ENCODE results near the gene DSCAM. TPM values are rescaled to one million over a fixed set of nuclear protein-coding genes. Genes with fewer than 3 reads are reported as not detected.

Gene DSCAM
- total and polyA plus RNA-seq, 2 donors (not counting 3 experiments of a cell fraction or from before 2014, with no cell fraction given), result not detected

- no peak overlapping the region for H3K4me2 ChIP-seq (ENCODE audit: insufficient read depth, low read length)
- intact Hi-C loops (cut with micrococcal nuclease) (no loop called here), dilution Hi-C loops (cut with MboI; ENCODE audit: extremely low pct_ligation_motif_present, low sequenced_read_pairs) (no loop called here)
- no peak overlapping the region for H3K27ac ChIP-seq (ENCODE audit: insufficient read depth, low read depth, low read length)
- H3K9me1 ChIP-seq (replicated peaks; ENCODE audit: control insufficient read depth, extremely low read depth, insufficient read depth, low read length), result no peaks in the 10 kb centered on the region
- DNase-seq (ENCODE audit: low read depth, low spot score), result no peak
- TF ChIP-seq MYC (IDR thresholded peaks at IDR 0.05; ENCODE audit: low read depth, low read length) (no peak), MAX (IDR thresholded peaks at IDR 0.05; ENCODE audit: insufficient read depth, insufficient read length) (no peak), JUN (IDR thresholded peaks at IDR 0.05; ENCODE audit: borderline replicate concordance, insufficient read depth, insufficient read length, low read depth) (no peak), POLR2A (IDR thresholded peaks at IDR 0.05; ENCODE audit: low read depth, low read length) (no peak)
- no peaks in the 10 kb centered on the region for H3K4me1 ChIP-seq (ENCODE audit: control insufficient read depth, extremely low read depth, insufficient read depth, low read length)
- H3K27me3 ChIP-seq (ENCODE audit: control insufficient read depth in 2 of 2, insufficient read depth in 2 of 2, low read length in 2 of 2), result no peaks in the 10 kb centered on the region
- H4K20me1 ChIP-seq (replicated peaks; ENCODE audit: control insufficient read depth, extremely low read depth, insufficient read depth, low read length), result no peaks in the 10 kb centered on the region
- ChIA-PET CTCF (interaction anchor here (1.3 kb wide), 1 partner anchor 9 kb away, joined by 4 read pairs; no protein-coding TSS in a partner anchor), POLR2A (no interaction called here)
- H3K79me2 ChIP-seq (ENCODE audit: control insufficient read depth, insufficient read depth, low read length), result no peaks in the 10 kb centered on the region
- peaks cover 5% of the 10 kb centered on the region for H3K9me3 ChIP-seq (replicated peaks; ENCODE audit: control insufficient read depth, insufficient read depth, low read length)
- BruUV-seq (replicated peaks), result no TSS peak
- no peak for FAIRE-seq
- no peak overlapping the region for H3K9ac ChIP-seq (replicated peaks; ENCODE audit: extremely low read depth, insufficient read depth, low read length)
- no peak overlapping the region for H2AFZ ChIP-seq (ENCODE audit: low read depth, low read length)
- no peak overlapping the region for H3K4me3 ChIP-seq (replicated peaks in 1 of 3; ENCODE audit: insufficient read depth in 1 of 3, low read depth in 1 of 3, low read length in 3 of 3)
- H3K36me3 ChIP-seq (ENCODE audit: control insufficient read depth in 2 of 2, extremely low read depth in 1 of 2, insufficient read depth in 2 of 2, low read length in 2 of 2), result no peaks in the 10 kb centered on the region
Observed at GRCh38 chr21:40134731-40135492, 712.0 kb downstream of the DSCAM start.

- FAIRE-seq (no peak), DNase-seq (ENCODE audit: low read depth, low spot score) (no peak)
- POLR2A ChIA-PET, result no interaction called here
- no peaks in the 10 kb centered on the region for H3K4me1 ChIP-seq (ENCODE audit: control insufficient read depth, extremely low read depth, insufficient read depth, low read length)
- H3K36me3 ChIP-seq (ENCODE audit: control insufficient read depth in 2 of 2, extremely low read depth in 1 of 2, insufficient read depth in 2 of 2, low read length in 2 of 2), result no peaks in the 10 kb centered on the region
- no peak overlapping the region for H2AFZ ChIP-seq (ENCODE audit: low read depth, low read length)
- CTCF ChIA-PET, result no interaction called here
- peaks cover 6% of the 10 kb centered on the region for H3K9me3 ChIP-seq (replicated peaks; ENCODE audit: control insufficient read depth, insufficient read depth, low read length)
- H3K27ac ChIP-seq (ENCODE audit: insufficient read depth, low read depth, low read length), result no peak overlapping the region
- dilution Hi-C loops (cut with MboI; ENCODE audit: extremely low pct_ligation_motif_present, low sequenced_read_pairs) (no loop called here), intact Hi-C loops (cut with micrococcal nuclease) (no loop called here)
- H4K20me1 ChIP-seq (replicated peaks; ENCODE audit: control insufficient read depth, extremely low read depth, insufficient read depth, low read length), result no peaks in the 10 kb centered on the region
- no peak overlapping the region for H3K4me3 ChIP-seq (replicated peaks in 1 of 3; ENCODE audit: insufficient read depth in 1 of 3, low read depth in 1 of 3, low read length in 3 of 3)
- no peaks in the 10 kb centered on the region for H3K9me1 ChIP-seq (replicated peaks; ENCODE audit: control insufficient read depth, extremely low read depth, insufficient read depth, low read length)
- no peak overlapping the region for H3K9ac ChIP-seq (replicated peaks; ENCODE audit: extremely low read depth, insufficient read depth, low read length)
- no peak for TF ChIP-seq JUN (IDR thresholded peaks at IDR 0.05; ENCODE audit: borderline replicate concordance, insufficient read depth, insufficient read length, low read depth)
- TF ChIP-seq POLR2A (IDR thresholded peaks at IDR 0.05; ENCODE audit: low read depth, low read length), result no peak
- TF ChIP-seq POLR2AphosphoS5 (IDR thresholded peaks at IDR 0.05; ENCODE audit: insufficient read depth, low read depth, low read length), result no peak
- TF ChIP-seq EZH2 (IDR thresholded peaks at IDR 0.05; ENCODE audit: borderline replicate concordance, low read depth, low read length, severe bottlenecking), result no peak
- no peak for TF ChIP-seq MYC (IDR thresholded peaks at IDR 0.05; ENCODE audit: low read depth, low read length)
- TF ChIP-seq MAX (IDR thresholded peaks at IDR 0.05; ENCODE audit: insufficient read depth, insufficient read length), result no peak
- TF ChIP-seq GATA2 (IDR thresholded peaks at IDR 0.05; ENCODE audit: insufficient read depth, insufficient read length, low read depth, low read length), result no peak
- no peak for TF ChIP-seq CTCF (IDR thresholded peaks at IDR 0.05; ENCODE audit: extremely low read depth in 1 of 2, insufficient read depth in 1 of 2, low read depth in 1 of 2, low read length in 2 of 2)
- no peak for TF ChIP-seq FOS (IDR thresholded peaks at IDR 0.05; ENCODE audit: borderline replicate concordance, insufficient read depth, low read length)
- no TSS peak for BruUV-seq (replicated peaks)
- no peaks in the 10 kb centered on the region for H3K79me2 ChIP-seq (ENCODE audit: control insufficient read depth, insufficient read depth, low read length)
- no peak overlapping the region for H3K4me2 ChIP-seq (ENCODE audit: insufficient read depth, low read length)
- H3K27me3 ChIP-seq (ENCODE audit: control insufficient read depth in 2 of 2, insufficient read depth in 2 of 2, low read length in 2 of 2), result no peaks in the 10 kb centered on the region
Observed at GRCh38 chr21:40130476-40130875, 716.5 kb downstream of the DSCAM start.
